HEK293 (cell line): ENCODE results near the gene KRT14.
A peak's percentile ranks its signal among the peaks of the same experiment; 100 is the strongest.

Experiments used
- CTCF ChIP-seq: fragments of 450-650 bp; formaldehyde crosslinking; IDR thresholded peaks from 2 replicates; pipeline ENCODE4 v1.5.1; 2016; ENCODE audit warnings: missing biosample characterization, missing genetic modification characterization
- KLF10 ChIP-seq: fragments of 450-650 bp; IDR thresholded peaks from 2 replicates; pipeline ENCODE4 v1.5.1; 2018; ENCODE audit warnings: missing biosample characterization, mild to moderate bottlenecking, missing genetic modification characterization
- PBX3 ChIP-seq: sonication (generic); formaldehyde crosslinking; IDR thresholded peaks from 2 replicates; pipeline ENCODE4 v1.8.1; 2022; ENCODE audit warnings: mild to moderate bottlenecking, moderate library complexity, missing genetic modification reagents
- REPIN1 ChIP-seq: fragments of 450-650 bp; formaldehyde crosslinking; IDR thresholded peaks from 2 replicates; pipeline ENCODE4 v1.5.1; 2017; ENCODE audit warnings: missing biosample characterization, missing genetic modification characterization, low read depth
- REST ChIP-seq: fragments of 450-650 bp; formaldehyde crosslinking; IDR thresholded peaks from 2 replicates; pipeline ENCODE4 v1.5.1; 2016; ENCODE audit warnings: missing biosample characterization, missing genetic modification characterization
- YY1 ChIP-seq: fragments of 450-650 bp; formaldehyde crosslinking; IDR thresholded peaks from 2 replicates; pipeline ENCODE4 v1.5.1; 2018; ENCODE audit warnings: missing biosample characterization, missing genetic modification characterization
- ZBTB7A ChIP-seq: fragments of 450-650 bp; formaldehyde crosslinking; IDR thresholded peaks from 2 replicates; pipeline ENCODE4 v1.5.1; 2016; ENCODE audit warnings: low read depth, missing biosample characterization, missing genetic modification characterization
- ZNF148 ChIP-seq: fragments of 450-650 bp; formaldehyde crosslinking; IDR thresholded peaks from 2 replicates; pipeline ENCODE4 v1.5.0; 2017; ENCODE audit warnings: missing biosample characterization, missing genetic modification characterization, borderline replicate concordance
- ZNF704 ChIP-seq: fragments of 450-650 bp; formaldehyde crosslinking; IDR thresholded peaks from 2 replicates; pipeline ENCODE4 v1.5.1; 2016; ENCODE audit warnings: missing biosample characterization, missing genetic modification characterization
- ZNF785 ChIP-seq: fragments of 450-650 bp; formaldehyde crosslinking; IDR thresholded peaks from 2 replicates; pipeline ENCODE4 v1.5.1; 2016; ENCODE audit warnings: missing biosample characterization, missing genetic modification characterization

- TF ChIP-seq CTCF = no peak
- TF ChIP-seq PBX3 (CRISPR knock-in tag) = no peak
- TF ChIP-seq ZNF148 (tag by site-specific recombination) = 0 out of 2 replicates have a peak, but pooled peaks have one; percentile 58
- no peak for TF ChIP-seq ZBTB7A (tag by site-specific recombination)
- no peak for TF ChIP-seq ZNF704 (tag by site-specific recombination)
- TF ChIP-seq REST = no peak
- no peak for TF ChIP-seq ZNF785 (tag by site-specific recombination)
- no peak for TF ChIP-seq REPIN1 (tag by site-specific recombination)
- TF ChIP-seq KLF10 = no peak
- TF ChIP-seq YY1 (tag by site-specific recombination) = no peak
Measured at GRCh38 chr17:41567317-41567716, 19.4 kb downstream of the KRT14 start.
